Measurements from ENCODE around the gene DIO1. TPM values are rescaled to one million over a fixed set of nuclear protein-coding genes. Genes with fewer than 3 reads are reported as not detected.

Gene DIO1
- total and polyA plus RNA-seq, 2 experiments from 2014 or later, result 24.2 to 31.2 TPM

DNA sequence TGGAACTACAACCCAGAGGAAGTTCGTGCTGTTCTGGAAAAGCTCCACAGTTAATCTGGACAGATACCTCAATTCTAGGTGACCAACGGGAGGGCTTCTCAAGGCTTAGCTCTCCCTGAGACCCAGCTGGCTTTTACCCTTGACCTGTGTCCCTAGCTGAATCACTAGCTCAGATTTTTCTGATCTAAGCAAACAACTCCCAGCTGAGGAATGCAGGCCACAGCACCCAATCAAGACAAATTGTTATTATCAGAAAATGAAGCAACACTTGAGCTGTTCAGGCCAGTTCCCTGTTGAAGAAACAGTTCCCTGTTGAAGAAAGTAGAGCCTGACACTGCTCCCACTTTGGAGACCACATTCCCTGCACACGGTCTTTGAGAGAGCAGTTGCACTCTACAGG is 16.0 kb downstream of the DIO1 start:
- Histone ChIP-seq H3K9me3 (ENCODE audit: low read depth) (no peaks in the 10 kb centered on the region), H3K79me2 (no peaks in the 10 kb centered on the region), H4K20me1 (ENCODE audit: insufficient read depth, poor library complexity, severe bottlenecking) (no peaks in the 10 kb centered on the region), H3K36me3 (replicated peaks; ENCODE audit: insufficient read depth, low read depth) (no peaks in the 10 kb centered on the region), H3K4me1 (ENCODE audit: insufficient read depth) (peaks cover 13% of the 10 kb centered on the region), H3K27ac (peak overlapping the region; percentile 84), H3K4me3 (no peak overlapping the region), H2AFZ (no peak overlapping the region), H3K27me3 (no peaks in the 10 kb centered on the region), H3K9me2 (replicated peaks; ENCODE audit: insufficient read depth) (no peaks in the 10 kb centered on the region), H3K4me2 (no peak overlapping the region)
- peak; percentile 44 for DNase-seq (ENCODE audit: low spot score)
- WGBS (ENCODE audit: low lambda C conversion rate, missing lambda C conversion rate), result 65% methylated on average over 3 of the region's 3 CpGs
- TF ChIP-seq, protein P1, sequence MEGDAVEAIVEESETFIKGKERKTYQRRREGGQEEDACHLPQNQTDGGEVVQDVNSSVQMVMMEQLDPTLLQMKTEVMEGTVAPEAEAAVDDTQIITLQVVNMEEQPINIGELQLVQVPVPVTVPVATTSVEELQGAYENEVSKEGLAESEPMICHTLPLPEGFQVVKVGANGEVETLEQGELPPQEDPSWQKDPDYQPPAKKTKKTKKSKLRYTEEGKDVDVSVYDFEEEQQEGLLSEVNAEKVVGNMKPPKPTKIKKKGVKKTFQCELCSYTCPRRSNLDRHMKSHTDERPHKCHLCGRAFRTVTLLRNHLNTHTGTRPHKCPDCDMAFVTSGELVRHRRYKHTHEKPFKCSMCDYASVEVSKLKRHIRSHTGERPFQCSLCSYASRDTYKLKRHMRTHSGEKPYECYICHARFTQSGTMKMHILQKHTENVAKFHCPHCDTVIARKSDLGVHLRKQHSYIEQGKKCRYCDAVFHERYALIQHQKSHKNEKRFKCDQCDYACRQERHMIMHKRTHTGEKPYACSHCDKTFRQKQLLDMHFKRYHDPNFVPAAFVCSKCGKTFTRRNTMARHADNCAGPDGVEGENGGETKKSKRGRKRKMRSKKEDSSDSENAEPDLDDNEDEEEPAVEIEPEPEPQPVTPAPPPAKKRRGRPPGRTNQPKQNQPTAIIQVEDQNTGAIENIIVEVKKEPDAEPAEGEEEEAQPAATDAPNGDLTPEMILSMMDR (IDR thresholded peaks at IDR 0.05; ENCODE audit: poor library complexity), result no peak
- no peak for TF ChIP-seq EZH2phosphoT487 (IDR thresholded peaks at IDR 0.05; ENCODE audit: low read depth, severe bottlenecking, unreplicated experiment)
- no peak for TF ChIP-seq EZH2 (IDR thresholded peaks at IDR 0.05; ENCODE audit: borderline replicate concordance)

DNA sequence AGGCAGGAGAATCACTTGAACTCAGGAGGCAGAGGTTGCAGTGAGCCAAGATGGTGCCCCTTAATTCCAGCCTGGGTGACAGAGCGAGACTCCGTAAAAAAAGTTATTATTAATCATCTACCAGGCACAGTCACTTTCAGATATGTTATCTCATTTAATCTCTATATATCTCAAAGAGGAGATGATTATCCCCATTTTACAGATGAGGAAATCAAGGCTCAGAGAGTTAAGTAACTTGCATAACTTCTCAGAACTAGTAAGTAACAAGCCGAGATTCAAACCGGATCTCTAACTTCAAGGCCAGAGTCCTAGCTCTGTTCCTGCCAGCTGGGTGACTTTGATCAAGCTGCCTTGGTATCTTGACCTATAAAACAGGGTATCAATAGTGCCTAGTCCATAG is 17.5 kb downstream of the DIO1 start:
- H3K4me1 ChIP-seq (ENCODE audit: insufficient read depth), result peaks cover 13% of the 10 kb centered on the region
- no peaks in the 10 kb centered on the region for H3K9me2 ChIP-seq (replicated peaks; ENCODE audit: insufficient read depth)
- TF ChIP-seq EZH2 (IDR thresholded peaks at IDR 0.05; ENCODE audit: borderline replicate concordance) (no peak), EZH2phosphoT487 (IDR thresholded peaks at IDR 0.05; ENCODE audit: low read depth, severe bottlenecking, unreplicated experiment) (no peak)
- TF ChIP-seq, protein P1 (IDR thresholded peaks at IDR 0.05; ENCODE audit: poor library complexity), result no peak
- WGBS (ENCODE audit: low lambda C conversion rate, missing lambda C conversion rate), result 96% methylated on average over 4 of the region's 4 CpGs
- H3K27ac ChIP-seq, result no peak overlapping the region
- H3K4me2 ChIP-seq, result no peak overlapping the region
- no peaks in the 10 kb centered on the region for H3K9me3 ChIP-seq (ENCODE audit: low read depth)
- no peak overlapping the region for H2AFZ ChIP-seq
- no peaks in the 10 kb centered on the region for H3K79me2 ChIP-seq
- H3K27me3 ChIP-seq, result no peaks in the 10 kb centered on the region
- no peak for DNase-seq (ENCODE audit: low spot score)
- no peaks in the 10 kb centered on the region for H3K36me3 ChIP-seq (replicated peaks; ENCODE audit: insufficient read depth, low read depth)
- H4K20me1 ChIP-seq (ENCODE audit: insufficient read depth, poor library complexity, severe bottlenecking), result no peaks in the 10 kb centered on the region
- H3K4me3 ChIP-seq, result no peak overlapping the region

DNA sequence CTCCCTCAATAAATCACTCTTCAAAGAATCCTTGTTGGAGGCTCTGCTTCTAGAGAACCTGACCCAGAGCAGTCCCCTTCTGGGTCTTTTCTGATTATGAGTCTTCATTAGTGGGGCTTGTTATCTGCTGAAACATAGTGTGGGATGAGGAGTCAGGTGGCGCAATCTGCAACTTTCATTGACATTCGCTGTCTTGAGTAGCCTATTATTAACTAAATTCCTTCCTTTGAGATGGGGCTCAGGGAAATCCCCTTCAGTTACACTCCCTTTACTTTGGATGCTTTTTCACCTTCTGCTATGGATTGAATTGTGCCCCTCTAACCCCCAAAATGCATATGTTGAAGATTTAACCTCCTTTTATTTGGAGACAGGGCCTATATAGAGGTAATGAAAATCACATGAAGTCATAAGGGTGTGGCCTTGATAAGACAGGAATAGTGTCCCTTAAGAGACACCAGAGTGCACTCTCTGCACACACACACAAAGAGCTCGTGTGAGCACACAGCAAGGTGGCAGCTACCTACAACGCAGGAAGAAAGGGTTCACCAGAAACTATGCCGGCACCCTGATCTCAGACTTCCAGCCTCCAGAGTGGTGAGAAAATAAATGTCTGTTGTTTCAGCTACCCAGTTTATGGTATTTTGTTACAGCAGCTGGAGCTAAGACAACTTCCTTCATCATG is 19.5 kb downstream of the DIO1 start:
- TF ChIP-seq EZH2phosphoT487 (IDR thresholded peaks at IDR 0.05; ENCODE audit: low read depth, severe bottlenecking, unreplicated experiment) (no peak), EZH2 (IDR thresholded peaks at IDR 0.05; ENCODE audit: borderline replicate concordance) (no peak)
- TF ChIP-seq, protein P1 (IDR thresholded peaks at IDR 0.05; ENCODE audit: poor library complexity), result no peak
- no peaks in the 10 kb centered on the region for H3K79me2 ChIP-seq
- H3K4me3 ChIP-seq, result no peak overlapping the region
- no peak overlapping the region for H3K4me2 ChIP-seq
- no peaks in the 10 kb centered on the region for H3K36me3 ChIP-seq (replicated peaks; ENCODE audit: insufficient read depth, low read depth)
- no peak overlapping the region for H2AFZ ChIP-seq
- H3K9me2 ChIP-seq (replicated peaks; ENCODE audit: insufficient read depth), result no peaks in the 10 kb centered on the region
- H3K27ac ChIP-seq, result no peak overlapping the region
- H4K20me1 ChIP-seq (ENCODE audit: insufficient read depth, poor library complexity, severe bottlenecking), result no peaks in the 10 kb centered on the region
- peaks cover 13% of the 10 kb centered on the region for H3K4me1 ChIP-seq (ENCODE audit: insufficient read depth)
- DNase-seq (ENCODE audit: low spot score), result no peak
- WGBS (ENCODE audit: low lambda C conversion rate, missing lambda C conversion rate), result 76% methylated on average over 5 of the region's 5 CpGs
- H3K9me3 ChIP-seq (ENCODE audit: low read depth), result no peaks in the 10 kb centered on the region
- no peaks in the 10 kb centered on the region for H3K27me3 ChIP-seq

Data from hepatocyte (in vitro differentiated cells).